A549 (cell line): ENCODE measurements around the gene RNF121. TPM values are rescaled to one million over a fixed set of nuclear protein-coding genes. Genes with fewer than 3 reads are reported as not detected.

ENCODE experiments used
- ATAC-seq, 2 experiments: fragments of 200-7000 bp in 1 of 2; fragments of >200 bp in 1 of 2; cut with Nextera tagmentation in 1 of 2; cut with Tn5 transposase in 1 of 2; 3 replicates each; pipeline versions ENCODE4 v1.8.0 to v1.9.1; 2018 to 2020; ENCODE audit warnings: mild to moderate bottlenecking in 1 of 2, moderate library complexity in 1 of 2
- CTCF ChIA-PET: fragments of 300-600 bp; sonication (Branson Sonifier 250); formaldehyde crosslinking; extraction: SDS; loops from one replicate; lab custom pipeline; 2021; ENCODE audit warnings: antibody characterized with exemption, inconsistent platforms; lab: Yijun Ruan, JAX
- POLR2A ChIA-PET: fragments of 350-600 bp; formaldehyde crosslinking; extraction: SDS; loops from one replicate; lab custom pipeline; 2021; ENCODE audit warnings: antibody characterized with exemption, inconsistent platforms; lab: Yijun Ruan, JAX
- DNase-seq, 2 experiments: peaks; one replicate each; pipeline versions ENCODE4 v3.0.0 to v3.0.0-alpha.2; 2011 to 2016; ENCODE audit warnings: low read depth in 1 of 2, low spot score in 1 of 2
- FAIRE-seq: peaks from 2 replicates; lab custom pipeline; 2011; peaks lifted over from hg19 to GRCh38; lab: Jason Lieb, UNC
- H3K27ac ChIP-seq, 2 experiments: fragments of >200 bp; sonication (Bioruptor Twin); formaldehyde crosslinking; 3 replicates each; pipeline ENCODE4 v1.5.1; 2016 to 2017
- H3K4me1 ChIP-seq: fragments of >200 bp; sonication (Bioruptor Twin); formaldehyde crosslinking; 3 replicates; pipeline ENCODE4 v1.6.1; 2016
- H3K4me2 ChIP-seq: fragments of >200 bp; sonication (Bioruptor Twin); formaldehyde crosslinking; 3 replicates; pipeline ENCODE4 v1.6.1; 2016
- H3K4me3 ChIP-seq: fragments of >200 bp; sonication (Bioruptor Twin); formaldehyde crosslinking; 3 replicates; pipeline ENCODE4 v1.5.1; 2016
- H3K9me3 ChIP-seq: fragments of >200 bp; sonication (Bioruptor Twin); formaldehyde crosslinking; 3 replicates; pipeline ENCODE4 v1.6.1; 2016
- BHLHE40 ChIP-seq: IDR thresholded peaks from 2 replicates; pipeline ENCODE4 v1.6.1; 2012; ENCODE audit warnings: low read depth, low read length, inconsistent platforms
- CBX2 ChIP-seq: fragments of 200-600 bp; sonication (generic); IDR thresholded peaks from 2 replicates; pipeline ENCODE4 v1.6.1; 2016; ENCODE audit warnings: low read depth, mild to moderate bottlenecking, borderline replicate concordance
- CBX8 ChIP-seq: fragments of 200-600 bp; sonication (generic); IDR thresholded peaks from 2 replicates; pipeline ENCODE4 v1.6.1; 2016
- CEBPB ChIP-seq, 2 experiments: fragments of >200 bp in 1 of 2; sonication (Bioruptor Twin) in 1 of 2; formaldehyde crosslinking in 1 of 2; IDR thresholded peaks; 2 replicates each; pipeline ENCODE4 v1.6.1; 2012 to 2016
- CHD4 ChIP-seq: fragments of 200-600 bp; sonication (generic); IDR thresholded peaks from 2 replicates; pipeline ENCODE4 v1.6.1; 2016; ENCODE audit warnings: antibody characterized with exemption, mild to moderate bottlenecking, borderline replicate concordance
- FOSL2 ChIP-seq, 2 experiments: fragments of 450-650 bp in 1 of 2; fragments of >200 bp in 1 of 2; sonication (Bioruptor Twin) in 1 of 2; formaldehyde crosslinking; IDR thresholded peaks; 2 replicates each; pipeline versions ENCODE4 v1.5.0 to v1.6.1; 2016 to 2020; ENCODE audit warnings: mild to moderate bottlenecking in 1 of 2, moderate library complexity in 1 of 2
- HOXB13 ChIP-seq: fragments of 250-450 bp; sonication (Bioruptor Pico); IDR thresholded peaks from 2 replicates; pipeline ENCODE4 v1.5.0; 2020; ENCODE audit warnings: low read depth, mild to moderate bottlenecking, moderate library complexity
- JUN ChIP-seq, 2 experiments: fragments of >200 bp; sonication (Bioruptor Twin); formaldehyde crosslinking; IDR thresholded peaks; 2 replicates in 1 of 2; 3 replicates in 1 of 2; pipeline ENCODE4 v1.6.1; 2016 to 2017
- MAFK ChIP-seq: fragments of 450-650 bp; IDR thresholded peaks from 2 replicates; pipeline ENCODE4 v1.6.1; 2014; ENCODE audit not compliant: partially characterized antibody
- PHF8 ChIP-seq: fragments of 200-600 bp; sonication (generic); IDR thresholded peaks from 2 replicates; pipeline ENCODE4 v1.6.1; 2016; ENCODE audit warnings: low read depth, mild to moderate bottlenecking, antibody characterized with exemption, moderate library complexity, borderline replicate concordance
- POLR2A ChIP-seq: IDR thresholded peaks from 2 replicates; pipeline ENCODE4 v1.6.1; 2012; ENCODE audit warnings: mild to moderate bottlenecking, low read length
- POLR2AphosphoS2 ChIP-seq: conservative IDR thresholded peaks from 2 replicates; pipeline ENCODE4 v1.6.1; 2012; ENCODE audit warnings: low read length, improper control_type of control experiment, inconsistent platforms
- RFX5 ChIP-seq: fragments of 450-650 bp; IDR thresholded peaks from 2 replicates; pipeline ENCODE4 v1.7.1; 2014; ENCODE audit warnings: antibody characterized with exemption, mild to moderate bottlenecking, moderate library complexity
- RNF2 ChIP-seq: fragments of 200-600 bp; sonication (generic); IDR thresholded peaks from 2 replicates; pipeline ENCODE4 v1.6.1; 2016; ENCODE audit warnings: low read depth, mild to moderate bottlenecking, antibody characterized with exemption, moderate library complexity, borderline replicate concordance
- ZNF302 ChIP-seq: fragments of 250-450 bp; sonication (Bioruptor Pico); IDR thresholded peaks from 2 replicates; pipeline ENCODE4 v1.9.0; 2021; ENCODE audit warnings: inconsistent platforms, mild to moderate bottlenecking, moderate library complexity
- ZSCAN20 ChIP-seq: fragments of 250-450 bp; sonication (Bioruptor Pico); IDR thresholded peaks from 2 replicates; pipeline ENCODE4 v1.8.0; 2022; ENCODE audit warnings: mild to moderate bottlenecking, moderate library complexity
- WGBS: methylation state at CpG from one replicate; pipeline ENCODE4 v1.1.6; 2017; ENCODE audit errors: missing lambda C conversion rate; 5-methylcytosine and 5-hydroxymethylcytosine counted together
- polyA plus RNA-seq, 4 experiments: library from polyadenylated mRNA; depleted of rRNA in 3 of 4; stranded (reverse); fragments of >200 nt; fragmentation: RNase III in 1 of 4; extraction: RNeasy Plus Mini Kit Qiagen cat#74134 plus additional on column Dnase treatment in 1 of 4; gene quantifications; 2 replicates in 3 of 4; 3 replicates in 1 of 4; pipeline ENCODE4 v1.2.3, GENCODE V29; 2011 to 2017
- TF ChIP-seq, protein P1 (sequence below): fragments of 200-600 bp; sonication (generic); IDR thresholded peaks from 2 replicates; pipeline ENCODE4 v1.6.1; 2016; ENCODE audit warnings: antibody characterized with exemption, mild to moderate bottlenecking, moderate library complexity
- TF ChIP-seq, protein P2 (sequence below): IDR thresholded peaks from 2 replicates; pipeline ENCODE4 v1.6.1; 2012

Gene RNF121
- polyA plus RNA-seq, 2 of the 4 experiments (the other 2 are of a cell fraction), result 79.0 to 102 TPM

DNA sequence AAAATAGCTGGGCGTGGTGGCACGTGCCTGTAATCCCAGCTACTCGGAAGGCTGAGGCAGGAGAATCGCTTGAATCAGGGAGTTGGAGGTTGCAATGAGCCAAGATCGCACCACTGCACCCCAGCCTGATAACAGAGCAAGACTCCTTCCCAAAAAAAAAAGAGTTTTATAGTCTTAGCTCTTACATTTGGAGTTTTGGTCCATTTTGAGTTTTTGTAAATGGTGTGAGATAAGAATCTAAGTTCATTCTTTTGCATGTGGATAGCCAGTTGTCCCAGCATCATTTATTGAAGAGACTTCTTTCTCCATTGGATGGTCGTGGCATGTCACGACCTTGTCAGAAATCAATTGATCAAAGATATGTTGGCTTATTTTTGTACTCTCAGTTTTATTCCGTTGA lies 34.6 kb downstream of the RNF121 start:
- DNase-seq, result no peak
- H3K9me3 ChIP-seq, result peaks cover 3% of the 10 kb centered on the region; the same call in 1 of the 3 replicates
- ATAC-seq, result no peak
- peak overlapping the region; percentile 55; the same call in 1 of the 3 replicates for H3K4me2 ChIP-seq
- peaks cover 43% of the 10 kb centered on the region for H3K4me1 ChIP-seq
- no peak for TF ChIP-seq CBX2
- FAIRE-seq, result no peak
- WGBS, result 95% methylated on average over 8 of the region's 8 CpGs
- no peak overlapping the region for H3K4me3 ChIP-seq
- ChIA-PET CTCF (interaction anchor here (0.9 to 7.5 kb wide), 2 partner anchors 14 to 18 kb away, joined by 3 to 51 read pairs; no protein-coding TSS in a partner anchor), POLR2A (no interaction called here)
- H3K27ac ChIP-seq, result peak overlapping the region; percentile 81 to 83; a peak in 5 of 6 replicates

DNA sequence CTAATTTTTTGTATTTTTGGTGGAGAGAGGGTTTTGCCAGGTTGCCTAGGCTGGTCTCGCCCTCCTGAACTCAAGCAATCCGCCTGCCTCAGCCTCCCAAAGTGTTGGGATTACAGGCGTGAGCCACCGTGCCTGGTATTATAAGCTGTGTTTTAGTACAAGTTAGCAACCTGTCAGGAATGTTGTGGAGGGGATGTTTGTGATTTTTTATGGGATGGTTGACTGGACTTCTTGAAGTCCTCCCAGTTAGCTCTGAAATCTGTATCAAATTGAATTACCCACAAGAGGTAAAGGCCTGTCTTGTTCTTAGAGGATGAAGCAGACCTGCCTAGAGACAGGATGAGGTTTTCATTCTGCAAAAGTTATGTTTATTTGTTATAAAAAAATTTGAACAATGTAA lies 35.8 kb downstream of the RNF121 start:
- Histone ChIP-seq H3K4me3 (no peak overlapping the region), H3K9me3 (peaks cover 3% of the 10 kb centered on the region; the same call in 1 of the 3 replicates), H3K4me1 (peaks cover 31% of the 10 kb centered on the region), H3K27ac (peak overlapping the region in 1 of 2 experiments; percentile 63; a peak in 3 of 6 replicates), H3K4me2 (no peak overlapping the region)
- no peak for FAIRE-seq
- DNase-seq, result no peak
- POLR2A ChIA-PET, result interaction anchor here (0.7 kb wide), 1 partner anchor 18 kb away, joined by 4 read pairs; no protein-coding TSS in a partner anchor
- no peak for ATAC-seq
- CTCF ChIA-PET, result interaction anchor here (0.6 to 7.5 kb wide), 6 partner anchors 9 to 467 kb away, joined by 3 to 51 read pairs (median 4); no protein-coding TSS in a partner anchor
- 80% methylated on average over 4 of the region's 4 CpGs for WGBS
- TF ChIP-seq, protein P1, sequence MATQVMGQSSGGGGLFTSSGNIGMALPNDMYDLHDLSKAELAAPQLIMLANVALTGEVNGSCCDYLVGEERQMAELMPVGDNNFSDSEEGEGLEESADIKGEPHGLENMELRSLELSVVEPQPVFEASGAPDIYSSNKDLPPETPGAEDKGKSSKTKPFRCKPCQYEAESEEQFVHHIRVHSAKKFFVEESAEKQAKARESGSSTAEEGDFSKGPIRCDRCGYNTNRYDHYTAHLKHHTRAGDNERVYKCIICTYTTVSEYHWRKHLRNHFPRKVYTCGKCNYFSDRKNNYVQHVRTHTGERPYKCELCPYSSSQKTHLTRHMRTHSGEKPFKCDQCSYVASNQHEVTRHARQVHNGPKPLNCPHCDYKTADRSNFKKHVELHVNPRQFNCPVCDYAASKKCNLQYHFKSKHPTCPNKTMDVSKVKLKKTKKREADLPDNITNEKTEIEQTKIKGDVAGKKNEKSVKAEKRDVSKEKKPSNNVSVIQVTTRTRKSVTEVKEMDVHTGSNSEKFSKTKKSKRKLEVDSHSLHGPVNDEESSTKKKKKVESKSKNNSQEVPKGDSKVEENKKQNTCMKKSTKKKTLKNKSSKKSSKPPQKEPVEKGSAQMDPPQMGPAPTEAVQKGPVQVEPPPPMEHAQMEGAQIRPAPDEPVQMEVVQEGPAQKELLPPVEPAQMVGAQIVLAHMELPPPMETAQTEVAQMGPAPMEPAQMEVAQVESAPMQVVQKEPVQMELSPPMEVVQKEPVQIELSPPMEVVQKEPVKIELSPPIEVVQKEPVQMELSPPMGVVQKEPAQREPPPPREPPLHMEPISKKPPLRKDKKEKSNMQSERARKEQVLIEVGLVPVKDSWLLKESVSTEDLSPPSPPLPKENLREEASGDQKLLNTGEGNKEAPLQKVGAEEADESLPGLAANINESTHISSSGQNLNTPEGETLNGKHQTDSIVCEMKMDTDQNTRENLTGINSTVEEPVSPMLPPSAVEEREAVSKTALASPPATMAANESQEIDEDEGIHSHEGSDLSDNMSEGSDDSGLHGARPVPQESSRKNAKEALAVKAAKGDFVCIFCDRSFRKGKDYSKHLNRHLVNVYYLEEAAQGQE, result no peak
- TF ChIP-seq JUN (IDR thresholded peaks at IDR 0.05) (no peak), POLR2AphosphoS2 (no peak), RNF2 (no peak), BHLHE40 (no peak), CBX8 (no peak), PHF8 (no peak), RFX5 (no peak)

DNA sequence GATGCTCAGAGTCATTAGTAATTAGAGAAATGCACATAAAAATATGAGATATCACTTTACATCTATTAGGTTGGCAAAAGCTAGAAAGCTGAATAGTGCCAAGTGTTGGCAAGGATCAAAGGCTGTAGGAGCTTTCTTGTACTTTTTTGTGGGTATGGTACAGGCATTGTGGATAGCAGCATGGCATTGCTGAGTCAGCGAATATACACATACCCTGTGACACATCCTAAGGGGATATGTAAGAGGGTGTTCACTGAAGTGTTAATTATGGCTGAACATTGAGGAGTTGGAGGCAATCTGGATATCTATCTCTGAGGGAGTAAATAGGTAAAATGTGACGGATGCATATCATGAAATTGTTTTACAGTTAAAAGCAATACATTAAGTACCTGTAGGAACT lies 42.8 kb downstream of the RNF121 start:
- DNase-seq (no peak), ATAC-seq (no peak), FAIRE-seq (no peak)
- Histone ChIP-seq H3K4me1 (peaks cover 16% of the 10 kb centered on the region), H3K9me3 (no peaks in the 10 kb centered on the region), H3K27ac (no peak overlapping the region), H3K4me3 (no peak overlapping the region), H3K4me2 (peak overlapping the region; percentile 19; the same call in 2 of the 3 replicates)
- 72% methylated on average over 2 of the region's 2 CpGs for WGBS
- TF ChIP-seq ZNF302, result no peak
- peak; percentile 99 for TF ChIP-seq MAFK
- TF ChIP-seq ZSCAN20 (CRISPR knock-in tag), result no peak
- ChIA-PET CTCF (interaction anchor here (1.0 kb wide), 2 partner anchors 15 kb away, joined by 3 read pairs; no protein-coding TSS in a partner anchor), POLR2A (no interaction called here)

DNA sequence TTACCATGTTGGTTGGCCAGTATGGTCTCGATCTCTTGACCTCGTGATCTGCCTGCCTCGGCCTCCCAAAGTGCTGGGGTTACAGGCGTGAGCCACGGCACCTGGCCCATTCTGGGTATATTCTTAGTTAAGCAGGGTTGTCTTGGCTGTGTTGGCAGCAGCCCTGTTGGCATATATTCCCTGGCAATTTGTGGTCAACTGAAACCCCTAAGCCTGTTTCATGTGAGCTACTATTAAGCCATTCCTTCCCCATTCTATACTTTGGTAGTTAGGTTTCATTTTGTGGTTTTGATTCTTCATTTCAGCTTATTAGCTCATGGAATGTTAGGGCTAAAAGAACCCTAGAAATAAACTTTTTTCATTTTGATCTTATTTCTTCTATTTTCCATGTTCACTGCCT lies 47.7 kb downstream of the RNF121 start:
- Histone ChIP-seq H3K27ac (no peak overlapping the region), H3K4me2 (no peak overlapping the region), H3K4me1 (peaks cover 12% of the 10 kb centered on the region), H3K4me3 (no peak overlapping the region), H3K9me3 (no peaks in the 10 kb centered on the region)
- no peak for ATAC-seq
- TF ChIP-seq CBX8 (no peak), HOXB13 (CRISPR knock-in tag) (no peak), FOSL2 (IDR thresholded peaks at IDR 0.05) (no peak), FOSL2 (CRISPR knock-in tag; IDR thresholded peaks at IDR 0.05) (no peak), CHD4 (no peak), POLR2A (no peak), ZNF302 (no peak), CEBPB (IDR thresholded peaks at IDR 0.05) (no peak)
- TF ChIP-seq, protein P2, sequence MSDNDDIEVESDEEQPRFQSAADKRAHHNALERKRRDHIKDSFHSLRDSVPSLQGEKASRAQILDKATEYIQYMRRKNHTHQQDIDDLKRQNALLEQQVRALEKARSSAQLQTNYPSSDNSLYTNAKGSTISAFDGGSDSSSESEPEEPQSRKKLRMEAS, result no peak
- 89% methylated on average over 5 of the region's 5 CpGs for WGBS
- ChIA-PET POLR2A (no interaction called here), CTCF (interaction anchor here (0.7 to 4.6 kb wide), 24 partner anchors 10 to 457 kb away, joined by 3 to 60 read pairs (median 5); partner anchors contain the start of genes CLPB, RNF121 and XNDC1N)
- DNase-seq, result no peak
- FAIRE-seq, result no peak
